NB4 (cell line): Measurements from ENCODE around the gene SPC25.

Experiments
- DNase-seq: peaks from one replicate; pipeline ENCODE4 v3.0.0; 2010; ENCODE audit warnings: low read depth
- H3K4me3 ChIP-seq: one replicate; pipeline ENCODE4 v1.5.1; 2011; ENCODE audit warnings: mild to moderate bottlenecking, low read depth, low read length, moderate library complexity
- MYC ChIP-seq: IDR thresholded peaks from 2 replicates; pipeline ENCODE4 v1.6.1; 2011; ENCODE audit warnings: low read depth, low read length
- POLR2A ChIP-seq: IDR thresholded peaks from 2 replicates; pipeline ENCODE4 v1.6.1; 2011; ENCODE audit warnings: mild to moderate bottlenecking; ENCODE audit not compliant: insufficient read length; ENCODE audit errors: extremely low read depth
- TF ChIP-seq, protein P1 (sequence below): IDR thresholded peaks from 2 replicates; pipeline ENCODE4 v1.6.1; 2011; ENCODE audit warnings: low read depth, low read length
- TF ChIP-seq, protein P2 (sequence below): IDR thresholded peaks from one replicate; pipeline ENCODE4 v1.5.1; 2012; ENCODE audit warnings: low read depth, low read length

Gene SPC25

DNA sequence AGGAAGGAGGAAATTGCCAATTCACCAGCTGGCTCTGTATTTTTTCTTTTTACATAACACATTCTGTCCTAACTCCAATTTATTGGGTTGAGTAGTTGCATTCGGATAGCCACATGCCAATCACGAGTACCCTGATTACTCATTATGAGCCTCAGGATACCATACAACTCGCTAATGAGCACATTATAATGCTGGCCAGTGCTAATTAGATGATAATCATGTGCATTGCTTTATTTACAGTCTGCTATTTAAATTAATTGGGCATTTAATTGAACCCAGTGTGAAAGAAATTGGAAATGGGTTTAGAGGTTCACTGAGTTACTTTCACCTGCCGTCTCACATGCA is 26.1 kb upstream of the SPC25 start:
- TF ChIP-seq POLR2A (no peak), MYC (no peak)
- TF ChIP-seq, protein P1, sequence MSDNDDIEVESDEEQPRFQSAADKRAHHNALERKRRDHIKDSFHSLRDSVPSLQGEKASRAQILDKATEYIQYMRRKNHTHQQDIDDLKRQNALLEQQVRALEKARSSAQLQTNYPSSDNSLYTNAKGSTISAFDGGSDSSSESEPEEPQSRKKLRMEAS = no peak
- TF ChIP-seq, protein P2, sequence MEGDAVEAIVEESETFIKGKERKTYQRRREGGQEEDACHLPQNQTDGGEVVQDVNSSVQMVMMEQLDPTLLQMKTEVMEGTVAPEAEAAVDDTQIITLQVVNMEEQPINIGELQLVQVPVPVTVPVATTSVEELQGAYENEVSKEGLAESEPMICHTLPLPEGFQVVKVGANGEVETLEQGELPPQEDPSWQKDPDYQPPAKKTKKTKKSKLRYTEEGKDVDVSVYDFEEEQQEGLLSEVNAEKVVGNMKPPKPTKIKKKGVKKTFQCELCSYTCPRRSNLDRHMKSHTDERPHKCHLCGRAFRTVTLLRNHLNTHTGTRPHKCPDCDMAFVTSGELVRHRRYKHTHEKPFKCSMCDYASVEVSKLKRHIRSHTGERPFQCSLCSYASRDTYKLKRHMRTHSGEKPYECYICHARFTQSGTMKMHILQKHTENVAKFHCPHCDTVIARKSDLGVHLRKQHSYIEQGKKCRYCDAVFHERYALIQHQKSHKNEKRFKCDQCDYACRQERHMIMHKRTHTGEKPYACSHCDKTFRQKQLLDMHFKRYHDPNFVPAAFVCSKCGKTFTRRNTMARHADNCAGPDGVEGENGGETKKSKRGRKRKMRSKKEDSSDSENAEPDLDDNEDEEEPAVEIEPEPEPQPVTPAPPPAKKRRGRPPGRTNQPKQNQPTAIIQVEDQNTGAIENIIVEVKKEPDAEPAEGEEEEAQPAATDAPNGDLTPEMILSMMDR = no peak
- DNase-seq = no peak
- H3K4me3 ChIP-seq = no peak overlapping the region

DNA sequence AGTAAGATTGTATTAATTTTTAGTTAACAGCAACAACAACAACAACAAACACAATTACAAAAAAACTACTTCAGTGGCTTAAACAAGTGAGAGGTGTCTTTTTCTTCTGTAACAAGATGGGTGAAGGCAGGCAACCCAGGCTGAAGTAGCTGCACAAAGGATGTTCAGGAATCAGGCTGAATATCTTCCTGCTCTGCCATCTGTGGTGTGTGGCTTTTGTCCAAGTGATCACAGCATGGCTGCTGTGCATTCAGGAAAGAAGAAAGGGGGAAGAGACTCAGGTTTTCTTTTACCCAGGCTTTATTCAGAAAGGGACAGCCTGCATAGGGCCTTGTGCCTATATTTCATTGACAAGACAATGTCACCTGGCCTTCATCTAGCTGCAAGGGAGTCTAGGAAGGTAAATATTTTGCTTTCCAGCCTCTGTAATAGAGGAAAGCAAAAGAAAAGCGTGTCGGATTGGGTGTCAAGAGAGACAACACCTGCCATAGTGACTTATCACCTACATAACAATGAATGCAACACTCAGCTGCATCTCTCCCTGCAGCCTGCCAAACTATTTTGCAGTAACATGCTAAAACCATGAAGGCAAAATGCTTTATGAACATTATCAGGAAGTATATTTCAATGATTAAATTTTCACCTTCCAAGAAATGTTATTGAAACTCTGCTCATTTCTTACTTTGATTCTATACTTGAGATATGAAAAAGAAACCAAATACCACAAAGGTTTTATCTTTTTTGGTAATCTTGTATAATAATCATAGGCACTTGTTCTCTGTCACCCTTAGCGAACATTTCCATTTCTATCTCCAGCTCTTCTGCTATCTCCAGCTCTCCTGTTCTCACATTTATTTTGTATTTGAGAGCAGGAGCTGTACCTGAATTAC is 25.5 kb upstream of the SPC25 start:
- no peak for DNase-seq
- TF ChIP-seq POLR2A (no peak), MYC (no peak)
- TF ChIP-seq, protein P2 = no peak
- TF ChIP-seq, protein P1 = no peak
- no peak overlapping the region for H3K4me3 ChIP-seq

DNA sequence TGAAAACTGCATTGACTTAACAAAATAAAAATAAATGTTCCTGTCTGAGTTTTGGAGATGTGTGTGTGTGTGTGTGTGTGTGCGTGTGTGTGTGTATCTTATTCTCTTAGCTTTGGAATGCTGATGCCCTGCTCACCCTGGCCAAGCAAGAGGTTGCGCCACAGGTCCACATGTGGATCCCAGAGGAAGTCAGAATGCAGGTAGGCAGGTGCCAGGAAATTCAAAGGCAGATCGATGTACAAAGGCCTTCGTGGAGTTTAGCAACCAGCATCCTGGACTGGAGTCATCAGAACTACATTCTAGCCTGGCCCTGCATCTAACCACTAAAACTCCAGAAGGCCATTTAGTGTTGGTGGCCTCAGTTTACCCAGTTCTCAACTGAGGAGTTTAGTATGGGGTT is 23.3 kb upstream of the SPC25 start:
- no peak for TF ChIP-seq MYC
- no peak for TF ChIP-seq POLR2A
- TF ChIP-seq, protein P2 = no peak
- TF ChIP-seq, protein P1 = no peak
- no peak for DNase-seq
- H3K4me3 ChIP-seq = no peak overlapping the region

DNA sequence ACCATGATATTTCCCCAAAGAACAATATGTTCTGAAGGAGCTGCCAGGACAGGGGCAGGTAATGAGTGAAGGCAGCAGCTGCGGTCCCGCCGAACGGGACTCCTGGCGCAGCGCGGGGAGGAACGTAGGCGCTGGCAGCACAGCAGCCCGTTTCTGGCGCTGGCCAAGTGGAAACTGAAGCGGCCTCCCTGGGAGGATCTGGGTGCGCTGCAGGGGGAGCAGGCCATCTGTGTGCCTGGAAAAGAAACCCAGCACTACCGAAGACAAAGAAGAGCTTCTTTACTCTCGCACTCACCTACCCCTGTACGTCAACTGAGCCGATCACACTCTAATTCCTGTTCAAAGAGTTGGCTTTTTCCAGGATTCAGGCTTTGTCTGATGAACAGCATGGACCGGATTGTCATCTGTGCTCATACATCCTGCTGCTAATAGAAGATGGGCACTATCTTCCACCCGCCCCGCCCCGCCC is 22.7 kb upstream of the SPC25 start:
- TF ChIP-seq POLR2A (no peak), MYC (no peak)
- TF ChIP-seq, protein P1 = no peak
- TF ChIP-seq, protein P2 = no peak
- H3K4me3 ChIP-seq = no peak overlapping the region
- DNase-seq = peak; percentile 30

DNA sequence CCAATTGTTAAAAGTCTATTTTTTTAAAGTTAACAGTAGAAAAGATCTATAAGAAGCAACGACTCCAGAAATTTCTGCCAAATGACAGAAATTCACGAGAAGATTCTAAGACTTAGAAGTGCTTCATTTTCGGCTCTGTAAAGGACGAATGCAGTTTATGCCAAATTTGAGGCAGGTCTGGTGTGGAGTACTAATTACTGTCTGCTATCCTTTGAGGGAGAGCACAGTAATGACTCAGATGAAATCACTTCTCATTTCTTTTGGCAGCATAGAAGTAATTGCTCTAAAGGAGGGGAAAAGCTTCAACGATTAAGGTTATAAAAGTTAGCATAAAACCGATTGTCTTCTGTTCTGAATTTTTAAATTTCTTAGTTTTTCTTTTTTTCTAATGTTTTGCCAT is 22.2 kb upstream of the SPC25 start:
- DNase-seq = peak; percentile 11
- no peak for TF ChIP-seq MYC
- TF ChIP-seq, protein P2 = no peak
- no peak for TF ChIP-seq POLR2A
- TF ChIP-seq, protein P1 = no peak
- H3K4me3 ChIP-seq = no peak overlapping the region
